Thyroid gland (tissue), 4 donors: ENCODE data around the gene CHSY1.

Experiments used
- POLR2A ChIP-seq, 2 donors: fragments of 450-650 bp; IDR thresholded peaks; one replicate each; pipeline ENCODE4 v1.6.1; 2017; ENCODE audit warnings: antibody characterized with exemption in 2 of 2, mild to moderate bottlenecking in 2 of 2, moderate library complexity in 1 of 2
- TF ChIP-seq, protein P1 (sequence below), 6 experiments: fragments of 200-600 bp in 3 of 6; fragments of 450-650 bp in 3 of 6; sonication (generic) in 3 of 6; IDR thresholded peaks; one replicate each; pipeline ENCODE4 v1.5.1; 2016 to 2019; ENCODE audit warnings: antibody characterized with exemption in 6 of 6, mild to moderate bottlenecking in 2 of 6, inconsistent platforms in 1 of 6, moderate library complexity in 1 of 6

DNA sequence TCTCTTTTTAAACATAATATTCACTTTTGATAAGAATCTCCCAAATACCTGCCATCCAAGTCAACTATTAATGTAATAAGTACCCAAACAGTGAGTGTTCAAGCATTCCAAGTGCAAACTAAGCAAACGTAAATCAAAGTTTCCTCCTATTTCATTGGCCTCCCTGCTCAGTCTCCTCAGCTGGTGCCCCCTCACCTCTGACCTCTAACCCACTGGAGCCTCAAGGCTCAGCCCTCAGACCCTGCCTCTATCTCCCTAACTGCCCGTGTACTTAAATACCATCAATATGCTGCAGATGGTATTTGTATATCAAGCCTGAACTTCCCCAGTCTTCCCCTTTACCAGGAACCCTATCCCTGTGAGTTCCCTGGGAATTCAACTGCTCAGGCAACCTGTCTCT is 31.8 kb downstream of the CHSY1 start:
- TF ChIP-seq, protein P1, sequence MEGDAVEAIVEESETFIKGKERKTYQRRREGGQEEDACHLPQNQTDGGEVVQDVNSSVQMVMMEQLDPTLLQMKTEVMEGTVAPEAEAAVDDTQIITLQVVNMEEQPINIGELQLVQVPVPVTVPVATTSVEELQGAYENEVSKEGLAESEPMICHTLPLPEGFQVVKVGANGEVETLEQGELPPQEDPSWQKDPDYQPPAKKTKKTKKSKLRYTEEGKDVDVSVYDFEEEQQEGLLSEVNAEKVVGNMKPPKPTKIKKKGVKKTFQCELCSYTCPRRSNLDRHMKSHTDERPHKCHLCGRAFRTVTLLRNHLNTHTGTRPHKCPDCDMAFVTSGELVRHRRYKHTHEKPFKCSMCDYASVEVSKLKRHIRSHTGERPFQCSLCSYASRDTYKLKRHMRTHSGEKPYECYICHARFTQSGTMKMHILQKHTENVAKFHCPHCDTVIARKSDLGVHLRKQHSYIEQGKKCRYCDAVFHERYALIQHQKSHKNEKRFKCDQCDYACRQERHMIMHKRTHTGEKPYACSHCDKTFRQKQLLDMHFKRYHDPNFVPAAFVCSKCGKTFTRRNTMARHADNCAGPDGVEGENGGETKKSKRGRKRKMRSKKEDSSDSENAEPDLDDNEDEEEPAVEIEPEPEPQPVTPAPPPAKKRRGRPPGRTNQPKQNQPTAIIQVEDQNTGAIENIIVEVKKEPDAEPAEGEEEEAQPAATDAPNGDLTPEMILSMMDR (IDR thresholded peaks at IDR 0.05), result no peak
- no peak for TF ChIP-seq POLR2A (IDR thresholded peaks at IDR 0.05)
